Prostate gland (tissue), 2 donors: Measurements from ENCODE around the gene AIF1. TPM values are rescaled to one million over a fixed set of nuclear protein-coding genes. Genes with fewer than 3 reads are reported as not detected.
A peak's percentile ranks its signal among the peaks of the same experiment; 100 is the strongest.

ENCODE experiments used
- DNase-seq: peaks from one replicate; pipeline ENCODE4 v3.0.0-alpha.2; 2019; ENCODE audit warnings: low spot score
- H3K27ac ChIP-seq, 2 donors: fragments of 200-600 bp; sonication (generic); 2 replicates each; pipeline ENCODE4 v1.5.1; 2017 to 2019
- H3K27me3 ChIP-seq: fragments of 200-600 bp; sonication (generic); replicated peaks from 2 replicates; pipeline ENCODE4 v1.5.1; 2019; ENCODE audit not compliant: insufficient read depth
- H3K36me3 ChIP-seq, 2 donors: fragments of 200-600 bp; sonication (generic); 1 replicate in 1 of 2; 2 replicates in 1 of 2; pipeline versions ENCODE4 v1.5.1 to v1.8.1; 2017 to 2019
- H3K4me1 ChIP-seq: fragments of 200-600 bp; sonication (generic); replicated peaks from 2 replicates; pipeline ENCODE4 v1.5.1; 2019
- H3K4me3 ChIP-seq, 2 donors: fragments of 200-600 bp; sonication (generic); 2 replicates each; pipeline ENCODE4 v1.5.1; 2017 to 2019
- H3K9me3 ChIP-seq: fragments of 200-600 bp; sonication (generic); 2 replicates; pipeline ENCODE4 v1.5.1; 2017
- CTCF ChIP-seq, 4 experiments: fragments of 200-600 bp in 2 of 4; fragments of 450-650 bp in 2 of 4; sonication (generic) in 2 of 4; IDR thresholded peaks; 1 replicate in 3 of 4; 2 replicates in 1 of 4; pipeline ENCODE4 v1.5.1; 2016 to 2019; ENCODE audit warnings: antibody characterized with exemption in 4 of 4, mild to moderate bottlenecking in 2 of 4, moderate library complexity in 2 of 4
- POLR2A ChIP-seq: fragments of 450-650 bp; IDR thresholded peaks from one replicate; pipeline ENCODE4 v1.6.1; 2016; ENCODE audit warnings: antibody characterized with exemption, mild to moderate bottlenecking
- POLR2AphosphoS5 ChIP-seq: sonication (generic); formaldehyde crosslinking; IDR thresholded peaks from one replicate; pipeline ENCODE4 v1.6.1; 2017; ENCODE audit warnings: antibody characterized with exemption
- WGBS: methylation state at CpG from one replicate; pipeline ENCODE4 v1.1.5; 2018; 5-methylcytosine and 5-hydroxymethylcytosine counted together
- intact Hi-C: fragments of 100-400 bp; cut with DNase I; formaldehyde crosslinking; loops from one replicate; pipeline ENCODE4 v1.14.2; 2022
- total RNA-seq, 2 donors: library from RNA; depleted of rRNA; stranded (reverse); fragments of >200 nt; gene quantifications; one replicate each; pipeline ENCODE4 v1.1.0, GENCODE V29; 2016

Gene AIF1
- total RNA-seq, 2 donors from 2014 or later = 11.1 to 14.6 TPM

- H3K4me1 ChIP-seq = peaks cover 24% of the 10 kb centered on the region
- intact Hi-C loops = no loop called here
These were observed 46.5 kb downstream of the AIF1 start for GRCh38 chr6:31661262-31662123.

DNA sequence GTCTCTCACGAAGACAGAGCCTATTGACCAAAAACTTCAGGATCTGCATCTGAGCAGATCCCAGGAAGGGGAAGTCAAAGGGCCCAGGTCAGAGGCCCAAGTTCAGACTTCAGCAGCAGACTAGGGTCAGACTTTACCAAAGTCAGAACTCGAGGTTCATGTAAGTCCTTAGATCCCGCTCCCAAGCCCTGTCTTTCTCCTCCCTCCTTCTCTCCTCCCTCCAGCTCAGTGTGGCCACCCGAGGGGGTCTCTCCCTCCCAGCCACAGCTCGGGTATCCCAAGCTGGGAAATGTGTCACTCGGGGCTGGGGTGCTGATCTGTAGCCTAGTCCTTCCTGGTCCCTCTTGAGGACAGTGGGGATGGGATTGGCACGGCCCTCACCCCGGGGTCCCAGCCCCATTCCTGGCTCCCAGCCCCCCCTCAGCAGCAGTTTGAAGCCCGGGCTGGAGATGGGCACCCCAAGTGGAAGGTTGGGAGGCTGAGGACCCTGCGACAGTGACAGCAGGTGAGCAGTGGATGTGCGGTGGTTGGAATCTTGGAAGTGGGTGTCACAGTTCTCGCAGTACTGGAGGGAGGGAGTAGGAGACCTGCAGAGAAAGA is 47.2 kb downstream of the AIF1 start:
- no peaks in the 10 kb centered on the region for H3K27me3 ChIP-seq
- no peak overlapping the region for H3K27ac ChIP-seq
- H3K9me3 ChIP-seq = no peaks in the 10 kb centered on the region
- TF ChIP-seq CTCF (IDR thresholded peaks at IDR 0.05) (no peak), POLR2AphosphoS5 (no peak), POLR2A (no peak)
- H3K4me3 ChIP-seq = no peak overlapping the region
- intact Hi-C loops = no loop called here
- H3K4me1 ChIP-seq = peaks cover 30% of the 10 kb centered on the region
- H3K36me3 ChIP-seq = no peaks in the 10 kb centered on the region
- 83% methylated on average over 12 of the region's 12 CpGs for WGBS
- no peak for DNase-seq

More at GRCh38 chr6:31661262-31662123, 46.5 kb downstream of the AIF1 start:
- H3K9me3 ChIP-seq = no peaks in the 10 kb centered on the region
- DNase-seq = no peak
- peak overlapping the region; percentile 76 to 87 for H3K27ac ChIP-seq
- TF ChIP-seq POLR2A (no peak), POLR2AphosphoS5 (no peak), CTCF (IDR thresholded peaks at IDR 0.05) (no peak)
- no peaks in the 10 kb centered on the region for H3K36me3 ChIP-seq
- H3K27me3 ChIP-seq = no peaks in the 10 kb centered on the region
- peak overlapping the region in 1 of 2 donors; percentile 58 for H3K4me3 ChIP-seq
- WGBS = 82% methylated on average over 12 of the region's 12 CpGs

- DNase-seq = no peak
- H3K36me3 ChIP-seq = peaks cover under 1 to 7% of the 10 kb centered on the region in 2 donors
- intact Hi-C loops = no loop called here
- no peaks in the 10 kb centered on the region for H3K27me3 ChIP-seq
- no peaks in the 10 kb centered on the region for H3K9me3 ChIP-seq
- H3K27ac ChIP-seq = peak overlapping the region; percentile 94 to 96
- peaks cover 31% of the 10 kb centered on the region for H3K4me1 ChIP-seq
- H3K4me3 ChIP-seq = peak overlapping the region; percentile 65 to 92
- WGBS = 46% methylated on average over 9 of the region's 9 CpGs
- TF ChIP-seq POLR2A (no peak), CTCF (IDR thresholded peaks at IDR 0.05) (no peak), POLR2AphosphoS5 (no peak)
These were observed 48.3 kb downstream of the AIF1 start for GRCh38 chr6:31663126-31663960.

- 12% methylated on average over 17 of the region's 17 CpGs for WGBS
- no peaks in the 10 kb centered on the region for H3K27me3 ChIP-seq
- H3K27ac ChIP-seq = peak overlapping the region; percentile 94 to 96
- peaks cover 7 to 15% of the 10 kb centered on the region in 2 donors for H3K36me3 ChIP-seq
- DNase-seq = no peak
- peak overlapping the region; percentile 65 to 92 for H3K4me3 ChIP-seq
- intact Hi-C loops = no loop called here
- peaks cover 23% of the 10 kb centered on the region for H3K4me1 ChIP-seq
- no peaks in the 10 kb centered on the region for H3K9me3 ChIP-seq
- no peak for TF ChIP-seq CTCF (IDR thresholded peaks at IDR 0.05)
- TF ChIP-seq POLR2AphosphoS5 = no peak
- no peak for TF ChIP-seq POLR2A
These were observed 49.1 kb downstream of the AIF1 start for GRCh38 chr6:31663961-31664789.
